BLaER1 treated with 17β-estradiol and CSF1 and Interleukin-3, amounts not matched to agents 10 nM and 100 nM (cell line): Measurements from ENCODE around the gene RADX.

Experiments
- H3K27ac ChIP-seq, 11 experiments: shearing (Covaris generic); formaldehyde crosslinking; 2 replicates each; pipeline ENCODE4 v1.8.1; 2022
- H3K27me3 ChIP-seq, 11 experiments: shearing (Covaris generic); formaldehyde crosslinking; 2 replicates each; pipeline ENCODE4 v1.8.1; 2022
- H3K36me3 ChIP-seq, 11 experiments: shearing (Covaris generic); formaldehyde crosslinking; 2 replicates each; pipeline ENCODE4 v1.8.1; 2022
- H3K4me1 ChIP-seq, 10 experiments: shearing (Covaris generic); formaldehyde crosslinking; 2 replicates each; pipeline ENCODE4 v1.8.1; 2022
- H3K4me2 ChIP-seq, 11 experiments: shearing (Covaris generic); formaldehyde crosslinking; 2 replicates each; pipeline ENCODE4 v1.8.1; 2022
- H3K4me3 ChIP-seq, 10 experiments: shearing (Covaris generic); formaldehyde crosslinking; 2 replicates each; pipeline ENCODE4 v1.8.1; 2022
- H3K9ac ChIP-seq, 11 experiments: shearing (Covaris generic); formaldehyde crosslinking; 2 replicates each; pipeline ENCODE4 v1.8.1; 2022
- H3K9me3 ChIP-seq, 11 experiments: shearing (Covaris generic); formaldehyde crosslinking; replicated peaks in 1 of 11; 2 replicates each; pipeline ENCODE4 v1.8.1; 2022
- H4K20me1 ChIP-seq, 11 experiments: shearing (Covaris generic); formaldehyde crosslinking; 2 replicates each; pipeline ENCODE4 v1.8.1; 2022
- Cebpa-rat ChIP-seq, 11 experiments: shearing (Covaris generic); IDR thresholded peaks; 2 replicates each; pipeline ENCODE4 v1.8.1; 2022

The RADX gene

GRCh38 chrX:106611679-106612392 lies at the start of gene RADX:
Gene RADX (plus strand): TSS chrX:106611978. CDS start chrX:106612081, 103 bp downstream.
- Histone ChIP-seq H3K36me3 (no peaks in the 10 kb centered on the region), H3K9me3 (no peaks in the 10 kb centered on the region), H3K4me1 (peaks cover 0 to 6% (median 0%) of the 10 kb centered on the region in 10 experiments; a peak in 2 of 20 replicates), H3K9ac (peak within 1 kb of the TSS; percentile 67 to 82 (median 78); a peak in 21 of 22 replicates), H3K27me3 (peaks cover 43 to 100% (median 92%) of the 10 kb centered on the region in 11 experiments), H3K4me2 (peak within 1 kb of the TSS; percentile 47 to 75 (median 69)), H3K4me3 (peak within 1 kb of the TSS; percentile 64 to 78 (median 74)), H3K27ac (peak within 1 kb of the TSS in 10 of 11 experiments; percentile 38 to 73 (median 62); a peak in 20 of 22 replicates), H4K20me1 (no peaks in the 10 kb centered on the region; a peak in 1 of 22 replicates)
- no peak for TF ChIP-seq Cebpa-rat (IDR thresholded peaks at IDR 0.05)

GRCh38 chrX:106564986-106565385 lies 46.8 kb upstream of the RADX start:
- peaks cover 89 to 100% (median 100%) of the 10 kb centered on the region in 11 experiments for H3K27me3 ChIP-seq
- H3K4me3 ChIP-seq = no peak overlapping the region
- TF ChIP-seq Cebpa-rat (IDR thresholded peaks at IDR 0.05) = no peak
- no peak overlapping the region for H3K9ac ChIP-seq
- H3K4me2 ChIP-seq = no peak overlapping the region
- peaks cover 0 to 6% (median 0%) of the 10 kb centered on the region in 11 experiments; a peak in 3 of 22 replicates for H4K20me1 ChIP-seq
- H3K4me1 ChIP-seq = no peaks in the 10 kb centered on the region; a peak in 1 of 20 replicates
- H3K9me3 ChIP-seq = no peaks in the 10 kb centered on the region
- no peak overlapping the region for H3K27ac ChIP-seq
- H3K36me3 ChIP-seq = no peaks in the 10 kb centered on the region

- no peak overlapping the region for H3K4me2 ChIP-seq
- no peak overlapping the region for H3K4me3 ChIP-seq
- peaks cover 0 to 6% (median 0%) of the 10 kb centered on the region in 11 experiments; a peak in 2 of 22 replicates for H4K20me1 ChIP-seq
- no peak for TF ChIP-seq Cebpa-rat (IDR thresholded peaks at IDR 0.05)
- no peaks in the 10 kb centered on the region for H3K36me3 ChIP-seq
- H3K4me1 ChIP-seq = no peaks in the 10 kb centered on the region; a peak in 1 of 20 replicates
- no peak overlapping the region for H3K9ac ChIP-seq
- H3K27ac ChIP-seq = no peak overlapping the region
- H3K9me3 ChIP-seq = no peaks in the 10 kb centered on the region
- peaks cover 90 to 100% (median 100%) of the 10 kb centered on the region in 11 experiments for H3K27me3 ChIP-seq
Measured at GRCh38 chrX:106566362-106566761, 45.4 kb upstream of the RADX start.

- no peaks in the 10 kb centered on the region for H3K4me1 ChIP-seq
- H3K9ac ChIP-seq = no peak overlapping the region
- H3K9me3 ChIP-seq = peaks cover 18 to 31% (median 24%) of the 10 kb centered on the region in 11 experiments
- TF ChIP-seq Cebpa-rat (IDR thresholded peaks at IDR 0.05) = no peak
- peaks cover 18 to 56% (median 41%) of the 10 kb centered on the region in 11 experiments for H3K27me3 ChIP-seq
- no peaks in the 10 kb centered on the region for H3K36me3 ChIP-seq
- H3K4me3 ChIP-seq = no peak overlapping the region
- H4K20me1 ChIP-seq = no peaks in the 10 kb centered on the region
- no peak overlapping the region for H3K4me2 ChIP-seq
- H3K27ac ChIP-seq = no peak overlapping the region
Measured at GRCh38 chrX:106581856-106582255, 29.9 kb upstream of the RADX start.

GRCh38 chrX:106585478-106585877 lies 26.3 kb upstream of the RADX start:
- H3K36me3 ChIP-seq = no peaks in the 10 kb centered on the region
- H3K4me2 ChIP-seq = no peak overlapping the region
- TF ChIP-seq Cebpa-rat (IDR thresholded peaks at IDR 0.05) = no peak
- H3K4me1 ChIP-seq = no peaks in the 10 kb centered on the region
- no peaks in the 10 kb centered on the region for H3K9me3 ChIP-seq
- H3K27me3 ChIP-seq = peaks cover 47 to 86% (median 65%) of the 10 kb centered on the region in 11 experiments
- no peak overlapping the region for H3K4me3 ChIP-seq
- H3K27ac ChIP-seq = no peak overlapping the region
- no peaks in the 10 kb centered on the region for H4K20me1 ChIP-seq
- no peak overlapping the region for H3K9ac ChIP-seq

GRCh38 chrX:106588801-106589200 lies 23.0 kb upstream of the RADX start:
- Histone ChIP-seq H3K36me3 (no peaks in the 10 kb centered on the region), H3K4me2 (no peak overlapping the region), H3K27ac (no peak overlapping the region), H3K4me1 (no peaks in the 10 kb centered on the region), H3K27me3 (peaks cover 67 to 94% (median 86%) of the 10 kb centered on the region in 11 experiments), H3K4me3 (no peak overlapping the region), H4K20me1 (no peaks in the 10 kb centered on the region), H3K9me3 (no peaks in the 10 kb centered on the region), H3K9ac (no peak overlapping the region)
- TF ChIP-seq Cebpa-rat (IDR thresholded peaks at IDR 0.05) = no peak

- peaks cover 9 to 14% (median 10%) of the 10 kb centered on the region in 11 experiments; a peak in 20 of 22 replicates for H3K9me3 ChIP-seq
- H3K9ac ChIP-seq = no peak overlapping the region
- H3K27me3 ChIP-seq = peaks cover 49 to 89% (median 81%) of the 10 kb centered on the region in 11 experiments; a peak in 21 of 22 replicates
- no peaks in the 10 kb centered on the region for H3K4me1 ChIP-seq
- no peak overlapping the region for H3K27ac ChIP-seq
- no peak overlapping the region for H3K4me2 ChIP-seq
- H4K20me1 ChIP-seq = no peaks in the 10 kb centered on the region
- no peaks in the 10 kb centered on the region for H3K36me3 ChIP-seq
- no peak overlapping the region for H3K4me3 ChIP-seq
- TF ChIP-seq Cebpa-rat (IDR thresholded peaks at IDR 0.05) = no peak
Measured at GRCh38 chrX:106599411-106599810, 12.4 kb upstream of the RADX start.

GRCh38 chrX:106606571-106606970 lies 5.2 kb upstream of the RADX start:
- Histone ChIP-seq H3K36me3 (no peaks in the 10 kb centered on the region), H3K27ac (no peak overlapping the region), H3K9me3 (peaks cover 12 to 21% (median 14%) of the 10 kb centered on the region in 11 experiments; a peak in 20 of 22 replicates), H3K27me3 (peaks cover 26 to 91% (median 75%) of the 10 kb centered on the region in 11 experiments; a peak in 21 of 22 replicates), H4K20me1 (no peaks in the 10 kb centered on the region), H3K9ac (no peak overlapping the region), H3K4me3 (no peak overlapping the region), H3K4me2 (no peak overlapping the region), H3K4me1 (peaks cover 0 to 3% (median 0%) of the 10 kb centered on the region in 10 experiments; a peak in 1 of 20 replicates)
- TF ChIP-seq Cebpa-rat (IDR thresholded peaks at IDR 0.05) = no peak

- TF ChIP-seq Cebpa-rat (IDR thresholded peaks at IDR 0.05) = no peak
- Histone ChIP-seq H3K9me3 (peaks cover 12 to 21% (median 14%) of the 10 kb centered on the region in 11 experiments; a peak in 20 of 22 replicates), H3K36me3 (no peaks in the 10 kb centered on the region), H4K20me1 (no peaks in the 10 kb centered on the region), H3K9ac (no peak overlapping the region), H3K4me1 (peaks cover 0 to 3% (median 0%) of the 10 kb centered on the region in 10 experiments; a peak in 1 of 20 replicates), H3K27ac (no peak overlapping the region), H3K27me3 (peaks cover 26 to 98% (median 81%) of the 10 kb centered on the region in 11 experiments; a peak in 21 of 22 replicates), H3K4me2 (no peak overlapping the region), H3K4me3 (no peak overlapping the region)
Measured at GRCh38 chrX:106608016-106608415, 3.8 kb upstream of the RADX start.
